IPS DF 6.9 (cell line): ENCODE results near the gene RPE.

Source experiments
- DNase-seq: peaks from one replicate; pipeline ENCODE4 v3.0.0-alpha.2; 2013; ENCODE audit warnings: low read depth, low spot score
- H3K27ac ChIP-seq: one replicate; pipeline ENCODE4 v1.5.1; 2013; ENCODE audit warnings: low read length, control low read depth
- H3K27me3 ChIP-seq: 2 replicates; pipeline ENCODE4 v1.6.1; 2013; ENCODE audit warnings: mild to moderate bottlenecking, low read length; ENCODE audit not compliant: control insufficient read depth, insufficient read depth
- H3K36me3 ChIP-seq: 2 replicates; pipeline ENCODE4 v1.6.1; 2013; ENCODE audit warnings: low read length; ENCODE audit not compliant: control insufficient read depth, insufficient read depth
- H3K4me1 ChIP-seq: 2 replicates; pipeline ENCODE4 v1.6.1; 2013; ENCODE audit warnings: low read length; ENCODE audit not compliant: control insufficient read depth, insufficient read depth
- H3K4me3 ChIP-seq: 2 replicates; pipeline ENCODE4 v1.5.1; 2013; ENCODE audit warnings: mild to moderate bottlenecking, low read length
- H3K9me3 ChIP-seq: 2 replicates; pipeline ENCODE4 v1.6.1; 2013; ENCODE audit warnings: low read length, inconsistent platforms; ENCODE audit not compliant: control insufficient read depth, insufficient read depth
- WGBS: extraction: QIAGEN DNeasy Blood & Tissue Kit; methylation state at CpG from one replicate; pipeline ENCODE4 v1.1.7; 2013; ENCODE audit warnings: mixed read lengths, missing lambda C conversion rate; ENCODE audit not compliant: insufficient read length, insufficient coverage; 5-methylcytosine and 5-hydroxymethylcytosine counted together

RPE gene

DNA sequence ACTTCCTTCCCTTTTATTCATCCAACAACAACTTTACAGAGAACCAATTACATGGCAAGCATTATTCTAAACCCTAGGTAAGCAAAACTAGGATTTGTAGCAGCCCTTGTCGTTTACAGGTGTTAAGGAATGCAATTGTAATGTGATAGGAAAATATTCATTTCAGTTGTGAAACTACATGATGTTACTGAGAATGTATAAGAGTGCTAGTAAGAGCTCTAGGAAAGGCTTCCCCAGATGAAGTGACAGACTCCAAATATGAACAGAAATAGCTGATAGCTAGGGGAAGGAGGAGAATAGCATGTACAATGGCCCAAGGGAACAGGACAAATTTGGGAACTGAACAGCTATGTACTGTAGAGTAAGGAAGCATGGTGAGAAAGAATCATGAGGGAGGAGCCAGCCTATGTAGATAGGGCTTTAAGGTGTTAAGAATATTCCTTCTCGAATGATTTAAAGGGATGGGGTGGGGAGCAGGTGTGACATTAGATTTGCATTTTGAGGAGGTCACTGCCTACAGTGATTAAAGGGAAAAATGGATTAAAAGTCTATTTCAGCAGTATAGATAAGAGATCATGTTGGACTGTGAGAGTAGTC, 31.7 kb downstream of the RPE start:
- Histone ChIP-seq H3K4me1 (no peaks in the 10 kb centered on the region; the same call in 1 of the 2 replicates), H3K27ac (no peak overlapping the region), H3K4me3 (no peak overlapping the region), H3K27me3 (no peaks in the 10 kb centered on the region), H3K9me3 (no peaks in the 10 kb centered on the region), H3K36me3 (no peaks in the 10 kb centered on the region)
- no peak for DNase-seq
- no CpG with 5 or more reads among the region's 2 CpGs for WGBS

DNA sequence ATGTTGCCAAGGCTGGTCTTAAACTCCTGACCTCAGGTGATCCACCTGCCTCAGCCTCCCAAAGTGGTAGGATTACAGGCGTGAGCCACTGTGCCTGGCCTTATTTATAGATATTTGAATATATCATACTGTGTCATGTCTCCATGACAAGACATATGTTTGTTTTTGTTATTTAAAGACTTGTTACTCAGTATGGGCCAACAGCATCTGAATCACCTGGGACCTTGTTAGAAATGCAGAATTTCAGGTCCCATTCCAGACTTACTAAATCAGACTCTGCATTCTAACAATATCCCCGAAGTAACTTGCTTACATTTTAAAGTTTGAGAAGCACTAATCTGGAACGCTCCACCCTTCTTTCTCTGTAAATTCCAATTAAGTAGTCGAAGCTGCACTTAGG, 33.2 kb downstream of the RPE start:
- no peak for DNase-seq
- WGBS = no CpG with 5 or more reads among the region's 4 CpGs
- no peak overlapping the region for H3K4me3 ChIP-seq
- H3K9me3 ChIP-seq = no peaks in the 10 kb centered on the region
- no peaks in the 10 kb centered on the region; the same call in 1 of the 2 replicates for H3K4me1 ChIP-seq
- H3K36me3 ChIP-seq = no peaks in the 10 kb centered on the region
- H3K27me3 ChIP-seq = no peaks in the 10 kb centered on the region
- no peak overlapping the region for H3K27ac ChIP-seq

DNA sequence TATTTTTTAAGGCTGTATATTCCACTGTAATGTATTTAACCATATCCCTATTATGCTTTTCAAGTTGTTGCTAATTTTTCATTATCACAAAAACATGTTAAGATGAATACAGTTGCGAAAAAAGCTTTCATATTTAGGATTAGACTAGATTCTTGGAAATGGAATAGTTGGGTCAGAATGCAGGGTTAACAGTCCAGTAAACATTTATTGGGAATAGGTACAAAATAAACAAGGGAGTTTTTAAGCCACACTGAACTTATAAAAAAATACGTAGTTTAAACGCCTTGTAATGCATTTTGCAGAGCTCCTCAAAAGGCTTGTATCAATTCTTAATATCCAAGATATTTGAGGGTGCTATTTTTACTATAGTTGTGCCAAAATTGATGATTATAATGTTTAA, 35.6 kb downstream of the RPE start:
- H3K27ac ChIP-seq = no peak overlapping the region
- no peak for DNase-seq
- H3K9me3 ChIP-seq = no peaks in the 10 kb centered on the region
- H3K4me1 ChIP-seq = no peaks in the 10 kb centered on the region; the same call in 1 of the 2 replicates
- no CpG with 5 or more reads among the region's 3 CpGs for WGBS
- H3K36me3 ChIP-seq = no peaks in the 10 kb centered on the region
- H3K4me3 ChIP-seq = no peak overlapping the region
- H3K27me3 ChIP-seq = no peaks in the 10 kb centered on the region

DNA sequence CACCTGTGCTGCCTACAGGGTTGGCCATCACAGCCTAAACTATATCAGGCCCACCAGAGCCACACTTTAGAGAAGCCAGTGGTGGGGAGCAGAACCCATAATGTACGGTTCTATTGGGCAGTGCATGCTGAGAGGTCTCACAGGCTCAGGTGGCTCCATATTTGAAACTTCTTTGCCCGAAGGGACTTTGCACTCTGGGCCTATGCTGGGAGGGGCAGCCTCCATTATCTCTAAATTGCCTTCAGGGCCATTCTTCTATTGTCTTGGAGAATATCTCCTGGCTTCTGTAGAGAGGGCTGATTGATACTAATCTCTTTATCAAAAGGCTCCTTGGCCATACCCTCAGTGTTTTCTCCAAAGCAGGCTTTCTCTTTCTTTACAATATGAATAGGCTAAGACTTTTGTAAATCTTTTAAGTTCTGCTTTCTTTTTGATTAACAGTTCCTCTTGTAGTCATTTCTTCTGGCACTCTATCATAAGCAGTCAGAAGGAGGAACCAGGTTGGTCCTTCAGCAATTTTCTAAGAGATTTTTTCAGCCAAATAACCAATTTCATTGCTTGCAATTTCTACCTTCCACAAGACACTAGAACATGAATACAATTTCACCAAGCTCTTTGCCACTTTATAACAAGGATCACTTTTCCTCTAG, 44.5 kb downstream of the RPE start:
- H3K27ac ChIP-seq = no peak overlapping the region
- H3K27me3 ChIP-seq = no peaks in the 10 kb centered on the region
- H3K36me3 ChIP-seq = no peaks in the 10 kb centered on the region
- WGBS = no CpG with 5 or more reads among the region's 2 CpGs
- no peak overlapping the region for H3K4me3 ChIP-seq
- H3K4me1 ChIP-seq = no peaks in the 10 kb centered on the region
- no peaks in the 10 kb centered on the region for H3K9me3 ChIP-seq
- DNase-seq = no peak

DNA sequence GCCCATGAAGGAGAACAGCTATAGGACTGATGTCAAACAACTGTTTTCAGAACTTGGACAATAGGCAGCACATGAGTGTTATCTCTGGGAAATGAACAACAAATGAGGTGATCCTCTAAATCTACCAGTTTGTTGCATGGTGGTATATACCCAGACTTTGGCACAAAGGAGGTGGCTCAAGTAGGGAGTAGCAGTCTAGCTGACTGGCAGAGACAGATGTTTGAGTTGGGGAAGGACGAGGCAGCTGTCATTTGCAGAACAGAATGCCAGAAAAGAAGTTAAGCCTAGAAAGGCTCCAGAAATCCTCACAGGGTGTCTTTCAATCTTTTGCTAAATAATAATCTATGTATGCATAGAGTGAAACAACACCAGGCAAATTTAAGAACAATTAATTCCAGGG, 47.4 kb downstream of the RPE start:
- Histone ChIP-seq H3K4me3 (no peak overlapping the region), H3K4me1 (no peaks in the 10 kb centered on the region), H3K27ac (no peak overlapping the region), H3K9me3 (no peaks in the 10 kb centered on the region), H3K27me3 (no peaks in the 10 kb centered on the region), H3K36me3 (no peaks in the 10 kb centered on the region)
- DNase-seq = no peak
- WGBS = no CpG with 5 or more reads among the region's 1 CpG

DNA sequence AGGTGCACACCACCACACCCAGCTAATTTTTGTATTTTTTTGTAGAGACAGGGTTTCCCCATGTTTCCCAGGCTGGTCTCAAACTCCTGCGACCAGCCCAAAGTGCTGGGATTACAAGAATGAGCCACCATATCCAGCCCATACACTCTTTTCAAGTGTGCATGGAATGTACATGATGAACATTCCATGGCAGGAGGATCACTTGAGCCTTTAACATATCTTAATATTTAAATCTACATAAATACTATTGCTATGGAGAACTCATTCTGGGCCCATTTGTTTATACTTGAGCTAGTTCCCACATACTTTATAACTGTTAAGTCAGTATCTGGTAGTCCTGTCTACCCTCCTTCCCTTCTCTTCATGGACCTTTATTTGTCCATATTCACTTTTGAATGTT, 48.4 kb downstream of the RPE start:
- Histone ChIP-seq H3K9me3 (no peaks in the 10 kb centered on the region; the same call in 1 of the 2 replicates), H3K27me3 (no peaks in the 10 kb centered on the region), H3K4me1 (no peaks in the 10 kb centered on the region), H3K27ac (no peak overlapping the region), H3K36me3 (0 out of 2 replicates have a peak, but pooled peaks cover 1% of the 10 kb centered on the region), H3K4me3 (no peak overlapping the region)
- DNase-seq = no peak
- no CpG with 5 or more reads among the region's 1 CpG for WGBS

DNA sequence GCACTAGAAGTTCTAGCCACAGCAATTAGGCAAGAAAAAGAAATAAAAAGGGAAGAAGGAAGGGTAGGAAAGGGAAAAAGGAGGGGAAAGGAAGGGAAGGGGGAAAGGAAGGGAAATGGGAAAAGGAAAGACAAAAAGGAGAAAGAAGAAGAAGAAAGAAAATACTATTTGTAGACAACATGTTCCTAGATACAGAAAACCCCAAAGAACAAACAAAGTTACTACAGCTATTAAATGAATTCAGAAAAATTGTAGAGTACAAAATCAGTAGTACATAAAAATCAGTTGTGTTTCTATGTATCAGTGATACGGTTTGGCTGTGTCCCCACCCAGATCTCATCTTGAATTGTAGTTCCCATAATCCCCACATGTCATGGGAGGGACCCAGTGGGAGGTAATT, 52.3 kb downstream of the RPE start:
- no CpG with 5 or more reads among the region's 1 CpG for WGBS
- DNase-seq = no peak
- Histone ChIP-seq H3K9me3 (no peaks in the 10 kb centered on the region; the same call in 1 of the 2 replicates), H3K36me3 (0 out of 2 replicates have a peak, but pooled peaks cover 3% of the 10 kb centered on the region), H3K4me1 (no peaks in the 10 kb centered on the region), H3K4me3 (no peak overlapping the region), H3K27ac (no peak overlapping the region), H3K27me3 (no peaks in the 10 kb centered on the region)

DNA sequence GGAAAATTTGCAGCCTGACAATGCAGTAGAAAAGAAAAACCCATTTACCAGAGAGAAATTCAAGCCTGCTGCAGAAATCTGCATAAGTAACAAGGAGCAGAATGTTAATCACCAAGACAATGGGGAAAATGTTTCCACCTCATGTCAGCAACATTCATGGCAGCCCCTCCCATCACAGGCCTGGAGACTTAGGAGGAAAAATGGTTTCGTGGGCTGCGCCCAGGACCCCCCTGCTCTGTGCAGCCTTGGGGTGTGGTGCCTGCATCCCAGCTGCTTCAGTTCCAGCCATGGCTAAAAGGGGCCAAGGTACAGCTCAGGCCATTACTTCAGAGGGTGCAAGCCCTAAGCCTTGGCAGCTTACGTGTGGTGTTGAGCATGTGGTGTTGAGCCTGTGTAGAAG, 53.4 kb downstream of the RPE start:
- Histone ChIP-seq H3K9me3 (no peaks in the 10 kb centered on the region; the same call in 1 of the 2 replicates), H3K27ac (no peak overlapping the region), H3K4me1 (no peaks in the 10 kb centered on the region), H3K27me3 (no peaks in the 10 kb centered on the region), H3K4me3 (no peak overlapping the region), H3K36me3 (0 out of 2 replicates have a peak, but pooled peaks cover 3% of the 10 kb centered on the region)
- no peak for DNase-seq
- WGBS = no CpG with 5 or more reads among the region's 3 CpGs

DNA sequence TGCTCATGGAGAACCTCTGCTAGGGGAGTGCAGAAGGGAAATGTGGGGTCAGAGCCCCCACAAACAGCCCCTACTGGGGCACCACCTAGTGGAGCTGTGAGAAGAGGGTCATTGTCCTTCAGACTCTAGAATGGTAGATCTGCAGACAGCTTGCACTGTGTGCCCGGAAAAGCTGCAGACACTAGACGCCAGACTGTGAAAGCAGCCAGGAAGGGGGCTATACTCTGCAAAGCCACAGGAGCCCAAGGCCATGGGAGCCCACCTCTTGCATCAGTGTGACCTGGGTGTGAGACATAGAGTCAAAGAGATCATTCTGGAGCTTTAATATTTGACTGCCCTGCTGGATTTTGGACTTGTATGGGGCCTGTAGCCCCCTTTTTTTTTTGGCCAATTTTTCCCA, 60.9 kb downstream of the RPE start:
- Histone ChIP-seq H3K9me3 (no peaks in the 10 kb centered on the region), H3K27me3 (no peaks in the 10 kb centered on the region), H3K36me3 (no peaks in the 10 kb centered on the region), H3K27ac (no peak overlapping the region), H3K4me3 (no peak overlapping the region), H3K4me1 (no peaks in the 10 kb centered on the region)
- WGBS = no CpG with 5 or more reads among the region's 2 CpGs
- DNase-seq = no peak
